Measurements from ENCODE around the gene SRGAP2B.
"Not testable (repeated sequence)": the region's sequence is repeated elsewhere in the genome, so short reads cannot be mapped to it uniquely, and the experiment has no call there.

Gene SRGAP2B

GRCh38 chr1:144889450-144890115, 205.5 kb downstream of the SRGAP2B start:
- not testable (repeated sequence) for DNase-seq

GRCh38 chr1:144883022-144883421, 212.1 kb downstream of the SRGAP2B start:
- peak; percentile 0 to 8 for DNase-seq

DNA sequence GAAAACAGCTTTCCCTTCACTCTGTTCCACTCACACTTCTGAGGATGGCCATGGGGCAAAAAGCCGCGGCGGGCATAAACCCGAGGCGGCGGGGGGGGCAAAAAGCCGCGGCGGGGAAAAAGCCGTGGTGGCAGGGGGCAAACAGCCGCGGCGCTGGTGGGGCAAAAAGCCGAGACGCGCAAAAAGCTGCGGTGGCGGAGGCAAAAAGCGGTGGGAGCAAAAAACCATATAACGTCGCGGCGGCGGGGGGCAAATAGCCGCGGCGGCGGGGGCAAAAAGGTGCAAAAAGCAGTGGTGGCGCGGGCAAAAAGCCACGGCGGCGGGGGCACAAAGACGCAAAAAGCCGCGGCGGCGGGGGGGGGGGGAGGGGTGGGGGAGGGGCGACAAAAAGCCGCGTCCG, 212.8 kb downstream of the SRGAP2B start:
- DNase-seq: not testable (repeated sequence)

DNA sequence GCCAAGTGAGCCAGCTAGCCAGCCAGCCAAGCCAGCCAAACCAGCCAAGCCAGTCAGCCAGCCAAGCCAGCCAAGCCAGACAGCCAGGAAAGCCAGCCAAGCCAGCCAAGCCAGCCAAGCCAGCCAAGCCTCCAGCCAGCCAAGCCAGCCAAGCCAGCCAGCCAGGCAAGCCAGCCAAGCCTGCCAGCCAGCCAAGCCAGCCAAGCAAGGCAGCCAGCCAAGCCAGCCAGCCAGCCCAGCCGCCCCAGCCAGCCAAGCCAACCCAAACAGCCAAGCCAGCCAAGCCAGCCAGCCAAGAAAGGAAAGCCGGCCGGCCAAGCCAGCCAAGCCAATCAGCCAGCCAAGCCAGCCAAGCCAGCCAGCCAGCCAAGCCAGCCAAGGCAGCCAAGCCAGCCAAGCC, 236.5 kb downstream of the SRGAP2B start:
- not testable (repeated sequence) for DNase-seq

All from activated CD4-positive, alpha-beta T cell treated with anti-CD3 and anti-CD28 coated beads for 4 hours (primary cell).